GM12873 (cell line): ENCODE measurements around the gene ACSF3.

ENCODE experiments used
- CTCF ChIP-seq: IDR thresholded peaks from 2 replicates; pipeline ENCODE4 v1.5.1; 2012; ENCODE audit warnings: low read depth, mild to moderate bottlenecking, moderate library complexity, low read length, control low read depth; ENCODE audit not compliant: insufficient read depth; ENCODE audit errors: missing control alignments

Gene ACSF3

GRCh38 chr16:89143201-89143741 is 49.6 kb downstream of the ACSF3 start:
- TF ChIP-seq CTCF = no peak

GRCh38 chr16:89143911-89144675 is 50.4 kb downstream of the ACSF3 start:
- TF ChIP-seq CTCF = no peak

GRCh38 chr16:89144681-89145080 is 51.0 kb downstream of the ACSF3 start:
- TF ChIP-seq CTCF = no peak

- no peak for TF ChIP-seq CTCF
These were observed 51.9 kb downstream of the ACSF3 start for GRCh38 chr16:89145406-89146161.

- no peak for TF ChIP-seq CTCF
These were observed 52.8 kb downstream of the ACSF3 start for GRCh38 chr16:89146211-89147005.

- TF ChIP-seq CTCF = no peak
These were observed 53.6 kb downstream of the ACSF3 start for GRCh38 chr16:89147085-89147817.
